KG1 (cell line): ENCODE data around the gene TAF1D.
"Not testable (repeated sequence)": the region's sequence is repeated elsewhere in the genome, so short reads cannot be mapped to it uniquely, and the experiment has no call there.

Experiments used
- DNase-seq: peaks from one replicate; lab custom pipeline; 2025; lab: John Stamatoyannopoulos, UW

Gene TAF1D, protein sequence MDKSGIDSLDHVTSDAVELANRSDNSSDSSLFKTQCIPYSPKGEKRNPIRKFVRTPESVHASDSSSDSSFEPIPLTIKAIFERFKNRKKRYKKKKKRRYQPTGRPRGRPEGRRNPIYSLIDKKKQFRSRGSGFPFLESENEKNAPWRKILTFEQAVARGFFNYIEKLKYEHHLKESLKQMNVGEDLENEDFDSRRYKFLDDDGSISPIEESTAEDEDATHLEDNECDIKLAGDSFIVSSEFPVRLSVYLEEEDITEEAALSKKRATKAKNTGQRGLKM

DNA sequence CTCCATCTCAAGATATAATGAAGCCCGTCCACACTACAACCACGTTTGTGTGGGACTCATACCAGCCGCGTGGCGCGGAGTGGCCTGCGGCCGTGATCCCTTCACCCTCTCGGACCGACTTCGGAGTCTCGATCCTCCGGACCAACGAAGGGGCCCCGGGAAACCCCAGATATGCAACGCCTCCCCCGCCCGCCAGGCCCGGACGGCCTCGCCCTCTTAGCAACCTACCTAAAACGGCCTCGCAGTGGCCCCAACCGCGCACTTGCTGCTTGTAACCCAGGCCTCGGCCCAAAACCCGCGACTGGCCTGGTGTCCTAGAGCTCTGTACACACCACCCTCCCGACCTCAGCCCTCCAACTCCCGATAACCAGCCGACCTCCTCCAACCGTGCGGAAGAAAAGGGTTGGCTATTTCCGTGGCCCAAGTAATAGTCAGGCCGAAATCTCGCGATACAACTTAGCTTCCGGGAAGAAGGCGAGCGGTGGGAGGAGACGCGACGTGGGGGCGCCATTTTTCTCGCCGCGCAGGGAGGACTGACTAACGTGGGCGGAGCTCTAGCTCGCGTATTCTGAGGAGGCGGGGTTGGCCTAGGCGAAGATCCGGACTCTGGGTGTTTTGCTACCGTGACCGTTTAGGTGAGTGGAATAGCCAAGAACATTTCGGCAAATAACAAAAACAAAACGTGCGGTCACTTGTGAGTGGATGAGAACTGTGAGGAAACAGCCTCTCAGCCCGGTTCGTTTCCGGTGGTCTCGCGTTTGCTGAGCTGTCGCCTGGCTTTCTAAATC is at the start of gene TAF1D, which contains the start of gene C11orf54:
TSS of gene TAF1D (minus strand) at position 402 of the 788 bp plus-strand sequence. CDS start 2,191 bp downstream, outside the sequence.
TSS of gene C11orf54 (plus strand) at position 579 of the 788 bp plus-strand sequence. CDS start 5,722 bp downstream, outside the sequence.
- DNase-seq: peak; percentile 98

DNA sequence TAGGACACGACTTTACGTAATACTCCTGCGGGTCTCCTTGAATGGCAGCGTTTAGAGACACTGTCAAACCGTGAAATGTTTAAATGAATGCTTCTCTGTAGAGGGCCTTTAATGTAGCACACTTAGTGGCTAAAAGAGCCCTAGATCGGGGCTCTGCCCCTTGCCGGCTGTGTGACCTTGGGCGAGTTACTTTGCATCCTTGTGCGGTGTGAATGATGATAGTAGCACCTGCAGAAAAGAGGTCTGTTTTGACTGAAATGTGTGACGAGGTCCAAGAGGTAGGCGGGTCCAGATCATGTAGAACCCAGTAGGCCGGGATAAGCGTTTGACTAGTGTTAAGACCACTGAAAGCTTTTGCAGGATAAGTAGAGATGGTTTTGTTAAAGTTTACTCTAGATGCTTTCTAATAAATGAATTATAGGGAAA is 43.7 kb upstream of the TAF1D start:
- DNase-seq: no peak

GRCh38 chr11:93784145-93784934 is 43.0 kb upstream of the TAF1D start, which contains the start of gene MED17:
TSS of gene MED17 (plus strand) at chr11:93784282. CDS start at chr11:93784514, 232 bp downstream.
- DNase-seq: peak; percentile 97

GRCh38 chr11:93783765-93784144 is 42.5 kb upstream of the TAF1D start:
- no peak for DNase-seq

DNA sequence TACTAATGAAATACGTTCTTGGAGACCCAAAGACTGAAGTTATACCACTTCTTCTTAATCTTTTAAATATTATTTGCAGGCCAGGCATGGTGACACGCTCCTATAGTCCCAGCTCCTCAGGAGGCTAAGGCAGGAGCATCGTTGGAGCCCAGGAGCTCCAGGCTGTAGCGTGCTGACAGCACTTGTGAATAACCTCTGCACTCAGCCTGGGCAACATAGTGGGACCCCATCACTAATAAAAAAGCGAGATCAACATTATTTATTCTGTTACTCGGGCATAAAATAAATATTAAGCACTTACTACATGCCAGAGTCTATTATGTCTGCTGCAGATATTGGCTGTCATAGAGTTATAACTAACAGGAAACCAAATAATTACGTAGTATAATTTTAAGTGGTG is 42.1 kb upstream of the TAF1D start:
- no peak for DNase-seq

GRCh38 chr11:93775289-93775688 is 34.0 kb upstream of the TAF1D start:
- DNase-seq: no peak

- DNase-seq: not testable (repeated sequence)
Measured at GRCh38 chr11:93774560-93774959, 33.3 kb upstream of the TAF1D start.

DNA sequence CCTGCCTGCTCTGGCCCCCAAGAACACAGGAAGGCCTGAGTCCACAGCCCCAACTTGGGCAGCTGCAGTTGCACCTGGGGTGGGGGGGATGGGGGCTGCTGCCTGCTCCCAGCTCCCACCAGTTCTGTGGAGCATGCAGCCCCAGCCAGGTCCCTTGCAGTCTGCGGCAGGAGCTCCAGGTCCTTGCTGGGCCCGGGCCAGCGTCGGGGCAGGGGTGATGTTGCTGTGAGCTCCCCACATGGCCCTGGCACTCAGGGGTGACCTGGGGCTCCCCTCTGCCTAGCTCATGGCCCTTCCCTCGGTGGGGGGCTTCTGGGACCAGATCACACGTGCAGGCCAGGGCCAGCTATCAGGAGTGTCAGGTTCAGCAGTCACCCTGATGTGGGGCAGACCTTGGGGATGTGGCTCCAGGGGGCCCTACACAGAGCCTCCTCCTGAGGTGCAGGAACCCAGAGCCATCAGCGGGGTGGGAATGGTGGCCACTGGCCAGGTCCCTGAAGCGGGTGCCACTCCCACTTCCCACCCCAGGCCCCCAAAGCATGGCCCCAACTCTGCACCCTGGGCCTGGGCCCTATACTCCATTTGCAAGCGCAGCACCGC is 32.4 kb upstream of the TAF1D start:
- DNase-seq: no peak

- no peak for DNase-seq
Measured at GRCh38 chr11:93773045-93773477, 31.8 kb upstream of the TAF1D start.

- no peak for DNase-seq
Measured at GRCh38 chr11:93772123-93772522, 30.8 kb upstream of the TAF1D start.

DNA sequence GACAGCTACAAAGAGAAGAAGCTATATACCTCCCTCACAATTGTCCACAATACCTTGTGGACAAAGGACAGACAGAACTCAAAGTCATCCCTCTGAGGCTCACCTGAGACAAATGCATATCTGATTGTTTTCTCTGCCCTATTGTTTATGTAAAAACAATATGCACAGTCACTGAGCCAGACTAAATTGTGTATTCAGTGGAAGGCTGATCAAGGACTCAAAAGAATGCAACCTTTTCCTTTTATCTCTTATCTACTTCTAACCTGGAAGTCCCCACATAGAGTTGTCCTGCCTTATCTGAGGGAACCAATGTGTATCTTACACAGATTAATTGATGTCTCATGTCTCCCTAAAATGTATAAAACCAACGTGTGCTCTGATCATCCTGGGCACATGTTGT is 28.9 kb upstream of the TAF1D start:
- DNase-seq: no peak

- no peak for DNase-seq
Measured at GRCh38 chr11:93767018-93767417, 25.7 kb upstream of the TAF1D start.

GRCh38 chr11:93766504-93766903 is 25.2 kb upstream of the TAF1D start:
- DNase-seq: no peak

DNA sequence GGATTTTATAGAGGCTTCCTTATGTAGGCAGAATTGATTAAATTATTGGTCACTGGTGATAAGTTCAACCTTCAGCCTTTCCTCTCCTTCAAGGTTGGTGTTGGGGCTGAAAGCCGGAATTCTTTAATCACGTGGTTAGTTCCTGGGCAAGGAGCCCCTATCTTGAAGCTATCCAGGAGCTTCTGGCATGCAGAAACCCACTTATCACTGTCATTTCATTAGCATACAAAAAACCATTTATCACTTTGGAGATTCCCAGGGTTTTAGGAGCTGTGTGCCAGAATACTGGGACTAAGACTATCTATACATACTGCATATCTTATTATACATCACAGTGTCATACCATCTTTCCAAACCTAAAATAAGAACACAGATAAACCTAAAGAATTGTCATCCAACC is 24.3 kb upstream of the TAF1D start:
- DNase-seq: no peak

DNA sequence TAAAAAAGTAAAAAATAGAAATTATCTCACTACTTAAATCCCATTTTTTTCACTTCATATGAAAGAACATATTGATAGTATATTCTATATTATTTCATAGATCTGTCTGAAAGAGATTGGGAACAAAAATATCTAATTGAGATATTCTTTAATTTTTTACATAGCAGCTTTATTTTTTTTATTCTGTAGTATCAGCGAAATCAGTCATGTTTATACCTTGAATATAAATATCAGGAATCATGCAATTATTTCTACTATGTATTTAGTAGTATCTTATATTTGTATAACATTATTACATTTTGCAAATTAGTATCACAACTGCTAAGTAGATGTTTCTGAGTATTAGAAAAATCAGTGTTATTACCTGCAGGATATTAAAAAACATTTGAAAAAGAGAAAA is 20.6 kb upstream of the TAF1D start:
- DNase-seq: no peak

GRCh38 chr11:93759123-93759522 is 17.8 kb upstream of the TAF1D start:
- not testable (repeated sequence) for DNase-seq

DNA sequence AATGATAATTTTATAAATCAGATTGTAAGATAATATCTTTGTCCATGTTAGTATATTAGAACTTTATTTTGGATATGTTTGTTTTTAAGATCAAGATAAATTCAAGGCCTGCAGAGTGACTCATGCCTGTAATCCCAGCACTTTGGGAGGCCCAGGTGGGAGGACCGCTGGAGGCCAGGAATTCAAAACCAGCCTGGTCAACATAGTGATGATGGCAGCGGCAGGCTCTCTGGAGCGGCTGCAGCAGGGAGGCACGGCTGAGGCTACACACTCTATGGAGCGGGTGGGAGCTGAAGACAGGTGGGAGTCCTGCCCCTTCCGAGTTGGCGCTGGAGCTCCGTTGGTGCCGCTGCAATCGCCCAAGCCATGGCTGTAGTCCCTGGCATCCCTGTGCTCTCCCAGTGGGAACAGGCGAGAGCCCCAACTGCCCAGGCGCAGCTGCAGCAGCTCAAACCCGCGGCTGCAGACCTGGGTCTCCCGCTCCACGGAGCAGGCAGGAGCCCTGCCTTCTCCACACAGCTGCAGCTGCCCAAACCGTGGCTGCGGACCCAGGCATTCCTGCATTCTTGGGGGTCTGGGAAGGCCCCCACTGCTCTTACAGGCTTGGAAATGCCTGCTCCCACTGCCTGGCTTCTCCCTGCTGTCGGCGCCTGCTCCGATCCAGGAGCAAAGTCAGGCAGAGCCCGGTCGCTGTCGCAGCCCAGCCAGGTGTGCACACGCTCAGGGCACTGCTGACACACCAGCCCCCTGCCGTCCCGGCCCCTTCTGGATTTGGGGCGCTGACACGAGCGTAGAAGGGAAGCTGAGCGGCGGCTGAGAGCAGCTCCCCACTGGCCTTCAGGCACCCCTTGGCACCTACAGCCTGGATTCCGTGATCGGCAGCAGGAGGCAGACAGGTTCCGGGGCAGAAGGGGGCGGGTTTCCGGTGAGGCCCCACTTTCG is 16.9 kb upstream of the TAF1D start:
- DNase-seq: no peak

GRCh38 chr11:93757301-93757700 is 16.0 kb upstream of the TAF1D start:
- no peak for DNase-seq

DNA sequence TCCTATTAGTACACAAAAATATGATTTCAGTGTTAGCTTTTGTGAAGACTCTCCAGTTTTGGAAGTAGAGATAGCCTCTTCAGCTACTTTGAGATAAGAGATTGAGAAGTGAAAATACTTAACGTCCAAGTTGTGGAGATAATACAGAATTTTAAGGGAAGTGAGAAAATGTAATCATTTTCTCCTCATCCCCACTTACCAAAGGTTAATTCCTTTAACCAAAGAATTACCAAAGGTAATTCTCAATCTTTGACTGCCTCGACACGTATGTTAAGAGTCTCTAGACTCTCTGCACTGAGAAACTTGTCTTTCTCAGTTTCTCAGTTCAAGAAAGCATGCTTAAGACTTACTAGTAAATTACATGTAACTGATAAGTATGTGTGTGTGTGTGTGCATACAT is 15.5 kb upstream of the TAF1D start:
- DNase-seq: no peak

DNA sequence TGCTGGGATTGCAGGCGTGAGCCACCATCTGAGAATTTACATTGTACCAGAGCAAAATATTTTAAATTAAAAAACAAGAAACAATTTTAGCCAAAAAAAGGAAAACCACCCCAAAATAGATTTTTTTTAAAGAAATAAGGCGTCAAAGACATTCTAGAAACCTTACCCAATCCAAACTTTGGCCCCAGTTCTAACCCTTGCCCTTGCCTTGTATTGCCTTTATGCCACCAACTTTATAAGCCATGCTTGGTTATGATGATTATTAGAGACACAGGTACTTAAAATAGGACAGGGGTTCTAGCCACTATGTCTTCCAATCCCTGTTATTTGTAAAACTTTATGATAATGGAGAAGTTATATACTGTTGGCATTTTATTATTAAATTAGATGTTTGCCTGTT is 11.9 kb upstream of the TAF1D start:
- DNase-seq: no peak

DNA sequence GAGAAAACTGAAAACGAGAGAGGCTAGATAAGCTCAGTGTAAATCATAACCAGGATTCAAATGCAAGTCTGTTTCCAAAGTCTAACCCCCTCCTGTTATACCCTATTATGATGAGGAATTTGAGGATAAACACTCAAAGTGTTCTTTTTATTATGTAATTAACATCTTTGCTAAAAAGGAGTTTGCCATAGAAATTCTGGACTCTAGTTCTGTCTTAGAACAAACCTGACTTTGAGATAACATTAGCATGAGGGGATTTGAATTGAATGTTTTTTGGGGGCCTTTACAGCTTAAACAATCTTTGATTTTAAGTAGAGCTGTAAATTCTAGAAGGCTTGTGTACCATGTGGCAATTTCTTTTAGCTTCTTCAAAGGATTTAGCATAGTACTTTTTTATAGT is 9.7 kb upstream of the TAF1D start:
- no peak for DNase-seq
